ENCODE results near the gene ENTR1.
A peak's percentile ranks its signal among the peaks of the same experiment; 100 is the strongest.

Gene ENTR1

GRCh38 chr9:136400038-136400834, 10.2 kb downstream of the ENTR1 start, which contains the start of gene SNAPC4:
TSS of gene SNAPC4 (minus strand) at chr9:136400170. CDS start at chr9:136398428, 1,742 bp downstream.
- DNase-seq (ENCODE audit: insufficient read length, low spot score): peak; percentile 91
- FAIRE-seq: peak; percentile 4

- FAIRE-seq (no peak), DNase-seq (ENCODE audit: insufficient read length, low spot score) (peak; percentile 5)
These were observed 11.0 kb downstream of the ENTR1 start for GRCh38 chr9:136399176-136400037.

- FAIRE-seq (no peak), DNase-seq (ENCODE audit: insufficient read length, low spot score) (no peak)
These were observed 12.1 kb downstream of the ENTR1 start for GRCh38 chr9:136398286-136398685.

DNA sequence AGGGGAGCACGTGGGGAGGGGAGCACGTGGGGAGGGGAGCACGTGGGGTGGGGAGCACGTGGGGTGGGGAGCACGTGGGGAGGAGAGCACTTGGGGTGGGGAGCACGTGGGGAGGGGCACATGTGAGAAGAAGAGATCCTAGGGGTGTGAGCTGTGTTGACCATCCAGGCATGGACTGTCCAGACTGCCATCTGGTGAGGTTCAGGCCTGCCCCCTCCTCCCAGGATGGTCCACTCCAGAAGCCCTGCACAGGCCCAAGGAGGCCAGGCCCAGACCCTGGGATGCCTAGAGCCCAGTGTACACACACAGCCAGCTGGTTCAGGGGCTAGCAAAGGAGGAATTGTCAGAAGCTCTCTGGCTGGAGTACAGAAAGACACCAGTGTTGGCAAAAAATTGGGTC, 12.8 kb downstream of the ENTR1 start:
- DNase-seq (ENCODE audit: insufficient read length, low spot score): no peak
- FAIRE-seq: no peak

- FAIRE-seq (no peak), DNase-seq (ENCODE audit: insufficient read length, low spot score) (no peak)
These were observed 14.2 kb downstream of the ENTR1 start for GRCh38 chr9:136396219-136396515.

- FAIRE-seq: no peak
These were observed 14.8 kb downstream of the ENTR1 start for GRCh38 chr9:136395345-136396218.

DNA sequence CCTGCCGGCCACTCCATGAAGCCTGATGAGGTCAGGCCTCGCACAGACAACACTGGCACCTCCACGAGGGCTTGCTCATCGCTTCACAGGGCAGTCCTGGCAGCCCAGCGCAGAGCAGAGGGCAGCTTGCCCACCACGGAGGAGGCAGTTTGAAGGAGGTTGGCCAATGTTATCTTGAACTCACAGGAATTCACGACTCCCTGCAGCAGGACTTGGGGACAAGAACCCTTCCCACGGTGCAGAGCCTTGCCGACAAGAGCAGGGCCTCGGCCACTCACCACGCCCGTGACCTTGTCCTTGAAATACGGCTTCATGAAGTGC, 15.4 kb downstream of the ENTR1 start:
- FAIRE-seq: no peak
- DNase-seq (ENCODE audit: insufficient read length, low spot score): no peak

More at GRCh38 chr9:136395345-136396218, 14.8 kb downstream of the ENTR1 start:
- no peak for DNase-seq (ENCODE audit: insufficient read length, low spot score)

GRCh38 chr9:136394312-136395019, 15.9 kb downstream of the ENTR1 start:
- FAIRE-seq (no peak), DNase-seq (ENCODE audit: insufficient read length, low spot score) (no peak)

DNA sequence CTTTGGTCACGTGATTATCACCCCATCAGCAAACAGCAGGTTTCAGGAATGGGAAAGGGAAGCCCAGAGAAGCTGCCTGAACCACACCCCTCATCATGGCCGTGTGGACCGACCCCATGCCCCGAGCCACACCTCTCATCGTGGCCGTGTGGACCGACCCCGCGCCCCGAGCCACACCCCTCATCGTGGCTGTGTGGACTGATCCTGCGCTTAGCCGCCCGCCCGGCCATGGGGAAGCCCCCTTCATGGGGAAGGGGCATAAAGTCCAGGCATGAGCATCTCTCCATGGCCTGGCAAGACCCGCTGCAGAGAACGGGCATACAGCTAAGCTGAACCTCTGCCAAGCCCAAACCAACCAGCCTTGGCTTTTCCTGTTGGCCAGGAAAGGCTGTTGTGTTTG, 16.9 kb downstream of the ENTR1 start:
- FAIRE-seq (no peak), DNase-seq (ENCODE audit: insufficient read length, low spot score) (no peak)

DNA sequence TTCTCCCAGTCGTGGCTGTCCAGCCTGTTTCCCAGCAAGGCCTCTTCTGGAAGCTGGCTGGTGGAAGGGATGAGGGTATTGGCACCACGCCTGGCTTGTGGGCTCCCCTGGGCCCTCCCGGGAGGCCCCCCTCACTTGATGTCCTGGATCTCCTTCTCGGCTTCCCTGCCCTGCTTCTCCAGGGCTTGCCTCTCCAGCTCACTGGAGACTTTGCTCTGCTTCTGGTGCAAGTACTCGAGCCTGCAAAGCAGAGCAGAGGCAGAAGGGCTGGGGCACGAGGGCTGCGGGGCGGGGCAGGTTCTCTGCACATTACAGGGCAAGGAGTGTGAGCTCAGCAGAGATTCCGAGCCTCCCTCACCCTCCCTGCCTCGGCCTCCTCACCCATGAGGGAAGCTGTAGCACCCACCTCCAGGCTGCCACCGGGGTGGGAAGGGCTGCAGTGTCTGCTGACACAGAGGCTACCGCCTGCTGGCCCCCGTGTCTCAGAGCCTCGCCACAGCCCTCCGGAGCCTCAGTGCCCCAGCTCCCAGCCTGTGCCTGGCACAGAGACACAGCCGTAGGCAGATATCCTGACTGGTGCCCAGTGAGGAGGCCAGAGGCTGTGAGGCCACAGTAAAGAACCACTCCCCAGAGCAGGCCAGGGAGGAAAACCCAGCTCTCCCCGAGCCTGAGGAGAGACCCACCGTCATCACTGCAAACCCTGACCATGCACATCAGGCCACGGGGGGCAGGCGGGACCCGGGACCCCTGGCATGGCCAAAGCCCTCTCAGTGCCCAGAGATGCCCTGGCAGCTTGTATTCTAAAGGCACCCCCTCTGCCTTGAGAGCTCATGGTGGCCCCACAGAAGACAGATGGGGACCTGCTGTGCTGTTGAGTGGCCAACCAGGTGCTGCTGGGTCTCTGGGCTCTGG, 17.6 kb downstream of the ENTR1 start:
- DNase-seq (ENCODE audit: insufficient read length, low spot score) (no peak), FAIRE-seq (no peak)

- no peak for FAIRE-seq
- no peak for DNase-seq (ENCODE audit: insufficient read length, low spot score)
These were observed 18.5 kb downstream of the ENTR1 start for GRCh38 chr9:136391737-136392537.

DNA sequence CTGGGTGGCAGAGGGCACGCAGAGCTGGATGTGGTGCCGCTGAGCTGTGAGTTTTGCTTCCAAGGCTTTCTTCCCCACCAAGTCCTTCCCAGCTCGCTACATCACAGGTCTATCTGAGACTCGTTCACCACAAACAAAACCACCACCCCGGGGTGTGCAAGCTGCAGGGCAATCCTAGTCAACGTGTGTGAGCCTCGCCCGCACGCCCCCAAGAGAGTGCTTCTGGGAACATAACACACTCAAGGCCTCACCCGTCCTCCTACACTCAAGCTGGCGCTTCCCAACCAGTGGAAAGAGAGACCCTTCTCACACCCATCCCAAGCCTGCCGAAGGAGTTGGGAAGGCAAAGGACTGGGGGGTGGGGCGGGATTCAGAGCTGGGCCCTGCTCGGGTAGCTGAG, 21.0 kb downstream of the ENTR1 start:
- FAIRE-seq: no peak
- DNase-seq (ENCODE audit: insufficient read length, low spot score): no peak

DNA sequence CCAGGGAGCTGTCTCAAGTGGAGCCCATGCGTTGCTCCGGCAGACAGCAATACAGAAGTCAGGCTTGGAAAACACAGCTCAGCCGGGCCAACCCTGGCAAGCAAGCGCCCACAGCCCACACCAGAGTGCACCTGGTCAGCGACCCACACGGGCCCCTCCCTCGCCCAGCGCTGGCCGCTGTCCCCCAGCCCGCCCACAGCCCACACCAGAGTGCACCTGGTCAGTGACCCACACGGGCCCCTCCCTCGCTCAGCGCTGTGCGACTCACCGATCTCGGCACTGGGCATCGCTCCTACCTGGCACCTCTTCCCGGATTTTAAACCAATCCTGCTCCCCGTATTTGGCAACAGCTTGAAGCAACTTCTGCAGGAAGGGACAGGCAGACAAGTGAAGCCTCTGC, 23.2 kb downstream of the ENTR1 start:
- FAIRE-seq: no peak
- DNase-seq (ENCODE audit: insufficient read length, low spot score): no peak

DNA sequence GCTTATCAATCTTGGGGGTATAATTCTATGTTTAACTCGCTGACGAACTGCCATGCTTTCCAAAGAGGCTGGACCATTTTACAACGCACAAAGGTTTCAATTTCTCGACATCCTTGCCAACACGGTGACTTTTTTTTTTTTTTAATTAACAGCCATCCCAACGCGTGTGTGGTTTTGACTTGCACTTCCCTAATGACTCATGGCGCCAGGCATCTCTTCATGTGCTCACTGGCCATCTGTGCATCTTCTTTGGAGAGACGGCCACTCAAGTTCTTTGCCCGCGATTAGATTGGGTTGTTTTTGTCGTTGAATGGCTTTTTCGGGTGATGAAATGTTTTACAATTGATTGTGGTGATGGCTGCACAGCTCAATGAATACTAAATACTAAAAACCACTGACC, 24.4 kb downstream of the ENTR1 start:
- DNase-seq (ENCODE audit: insufficient read length, low spot score) (no peak), FAIRE-seq (no peak)

DNA sequence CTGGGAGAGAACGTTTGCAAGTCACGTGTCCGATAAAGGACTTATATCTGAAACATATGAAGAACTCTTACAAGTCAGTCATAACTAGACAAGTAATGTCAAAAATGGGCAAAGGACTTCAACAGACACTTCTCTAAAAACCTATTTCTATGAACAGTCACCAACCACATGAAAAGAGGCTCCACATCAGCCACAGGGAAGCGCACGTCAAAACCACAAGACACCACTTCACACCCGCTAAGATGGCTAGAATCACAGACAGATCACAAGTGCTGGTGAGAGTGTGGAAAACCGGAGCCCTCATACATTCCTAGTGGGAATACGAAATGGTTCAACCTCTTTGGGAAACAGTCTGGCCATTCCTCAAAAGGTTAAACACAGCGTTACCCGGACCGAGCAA, 25.4 kb downstream of the ENTR1 start:
- DNase-seq (ENCODE audit: insufficient read length, low spot score) (no peak), FAIRE-seq (no peak)

GRCh38 chr9:136383436-136383835, 27.0 kb downstream of the ENTR1 start:
- no peak for FAIRE-seq
- DNase-seq (ENCODE audit: insufficient read length, low spot score): no peak

- FAIRE-seq (no peak), DNase-seq (ENCODE audit: insufficient read length, low spot score) (no peak)
These were observed 28.4 kb downstream of the ENTR1 start for GRCh38 chr9:136381966-136382513.

DNA sequence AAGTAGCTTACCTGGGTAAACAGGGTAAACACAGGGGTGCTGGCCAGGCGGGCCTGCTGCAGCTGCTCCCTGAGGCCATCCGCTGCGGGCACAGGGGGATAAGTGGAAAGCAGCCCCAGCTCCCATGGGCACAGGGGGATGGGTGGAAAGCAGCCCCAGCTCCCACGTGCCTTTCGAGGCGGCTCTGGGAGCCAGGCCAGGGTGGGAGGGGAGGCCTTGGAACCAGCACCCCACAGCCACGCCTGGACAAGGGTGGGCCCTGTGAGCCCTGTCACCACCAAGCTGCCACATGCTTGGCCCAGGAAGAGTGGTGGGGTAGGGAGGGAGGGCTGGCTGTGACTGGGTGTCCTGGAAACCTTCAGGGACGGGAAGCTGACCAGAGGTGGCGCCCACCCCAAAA, 29.1 kb downstream of the ENTR1 start:
- DNase-seq (ENCODE audit: insufficient read length, low spot score) (no peak), FAIRE-seq (no peak)
